Naive thymus-derived CD4-positive, alpha-beta T cell (primary cell): ENCODE measurements around the gene PCDHGA12. TPM values are rescaled to one million over a fixed set of nuclear protein-coding genes. Genes with fewer than 3 reads are reported as not detected.

ENCODE experiments used
- ATAC-seq: fragments of 150-1000 bp; cut with Tn5 transposase; 2 replicates; pipeline ENCODE4 v1.10.0; 2021; ENCODE audit warnings: mild to moderate bottlenecking, moderate library complexity
- CTCF ChIA-PET: fragments of 350-600 bp; sonication (Branson Sonifier 250); formaldehyde crosslinking; loops from one replicate; lab custom pipeline; 2021; ENCODE audit warnings: antibody characterized with exemption; lab: Charles Lee
- POLR2A ChIA-PET: fragments of 350-600 bp; sonication (Branson Sonifier 250); formaldehyde crosslinking; loops from one replicate; lab custom pipeline; 2021; ENCODE audit warnings: antibody characterized with exemption, inconsistent platforms; lab: Charles Lee
- DNase-seq, 9 donors: peaks; one replicate each; pipeline versions ENCODE4 v3.0.0 to v3.0.0-alpha.2; 2020 to 2022; ENCODE audit warnings: mixed read lengths in 1 of 9
- H3K27ac ChIP-seq: one replicate; pipeline ENCODE4 v1.7.0; 2013; ENCODE audit warnings: mild to moderate bottlenecking, low read depth, low read length, moderate library complexity
- H3K27me3 ChIP-seq, 2 donors: one replicate each; pipeline ENCODE4 v1.7.0; 2013; ENCODE audit warnings: low read length in 2 of 2, mild to moderate bottlenecking in 2 of 2, moderate library complexity in 2 of 2; ENCODE audit not compliant: control insufficient read depth in 2 of 2, insufficient read depth in 2 of 2
- H3K36me3 ChIP-seq, 3 experiments: 1 replicate in 2 of 3; 2 replicates in 1 of 3; pipeline ENCODE4 v1.7.0; 2013; ENCODE audit warnings: low read length in 3 of 3, mild to moderate bottlenecking in 3 of 3, moderate library complexity in 1 of 3; ENCODE audit not compliant: insufficient read depth in 3 of 3, control insufficient read depth in 2 of 3
- H3K4me1 ChIP-seq, 2 donors: one replicate each; pipeline ENCODE4 v1.7.0; 2013; ENCODE audit warnings: low read length in 2 of 2, mild to moderate bottlenecking in 2 of 2, moderate library complexity in 1 of 2; ENCODE audit not compliant: control insufficient read depth in 2 of 2, insufficient read depth in 2 of 2
- H3K4me3 ChIP-seq: 2 replicates; pipeline ENCODE4 v1.7.0; 2013; ENCODE audit warnings: mild to moderate bottlenecking, low read length
- H3K9me3 ChIP-seq, 3 experiments: 1 replicate in 2 of 3; 2 replicates in 1 of 3; pipeline ENCODE4 v1.7.0; 2013; ENCODE audit warnings: low read length in 3 of 3; ENCODE audit not compliant: control insufficient read depth in 2 of 3
- H3K27ac Mint-ChIP-seq, 9 donors: one replicate each; pipeline ENCODE4 v1.8.0; 2020 to 2022; ENCODE audit warnings: mixed read lengths in 9 of 9, mild to moderate bottlenecking in 8 of 9, moderate library complexity in 5 of 9, inconsistent platforms in 2 of 9
- H3K27me3 Mint-ChIP-seq, 5 donors: one replicate each; pipeline ENCODE4 v1.8.0; 2021 to 2022; ENCODE audit warnings: mixed read lengths in 5 of 5, mild to moderate bottlenecking in 1 of 5
- H3K36me3 Mint-ChIP-seq, 5 donors: one replicate each; pipeline ENCODE4 v1.8.0; 2020 to 2022; ENCODE audit warnings: mixed read lengths in 5 of 5, mild to moderate bottlenecking in 3 of 5, inconsistent platforms in 1 of 5
- H3K4me1 Mint-ChIP-seq, 7 donors: one replicate each; pipeline ENCODE4 v1.8.0; 2020 to 2022; ENCODE audit warnings: mixed read lengths in 7 of 7, mild to moderate bottlenecking in 3 of 7, inconsistent platforms in 1 of 7
- H3K4me3 Mint-ChIP-seq, 10 donors: one replicate each; pipeline ENCODE4 v1.8.0; 2020 to 2022; ENCODE audit warnings: mild to moderate bottlenecking in 10 of 10, mixed read lengths in 10 of 10, moderate library complexity in 6 of 10, inconsistent platforms in 2 of 10
- H3K9me3 Mint-ChIP-seq, 11 donors: one replicate each; pipeline ENCODE4 v1.8.0; 2020 to 2022; ENCODE audit warnings: mixed read lengths in 11 of 11, mild to moderate bottlenecking in 4 of 11, inconsistent platforms in 1 of 11, moderate library complexity in 1 of 11
- intact Hi-C, 2 donors: fragments of 100-400 bp; cut with micrococcal nuclease; formaldehyde crosslinking; loops; one replicate each; pipeline ENCODE4 v1.15.1; 2023
- polyA plus RNA-seq, 2 donors: library from polyadenylated mRNA; unstranded; fragments of 300-500 nt; fragmentation: Illumina TruSeq; gene quantifications; one replicate each; pipeline ENCODE4 v1.2.3, GENCODE V29; 2021
- total RNA-seq, 6 experiments: library from RNA in 5 of 6; stranded (reverse) in 5 of 6; gene quantifications; 1 replicate in 5 of 6; 2 replicates in 1 of 6; pipeline ENCODE4 v1.2.3 and lab custom pipeline; 2021 to 2026

The PCDHGA12 gene
- total and polyA plus RNA-seq, 7 experiments from 2014 or later = 0.32 TPM; not detected in 6

GRCh38 chr5:141434006-141434405 is 3.7 kb downstream of the PCDHGA12 start:
- H3K9me3 ChIP-seq = peaks cover 0 to 27% (median 5%) of the 10 kb centered on the region in 3 experiments
- Mint-ChIP-seq H3K4me3 (no peak overlapping the region), H3K36me3 (peaks cover 3 to 29% (median 13%) of the 10 kb centered on the region in 5 donors), H3K9me3 (peaks cover 4 to 58% (median 39%) of the 10 kb centered on the region in 11 donors), H3K4me1 (peaks cover 7 to 12% (median 9%) of the 10 kb centered on the region in 7 donors), H3K27me3 (peaks cover 28 to 66% (median 63%) of the 10 kb centered on the region in 5 donors), H3K27ac (no peak overlapping the region)
- ChIA-PET POLR2A (interaction anchor here (0.7 kb wide), 1 partner anchor 357 kb away, joined by 3 read pairs; no protein-coding TSS in a partner anchor), CTCF (no interaction called here)
- no peaks in the 10 kb centered on the region for H3K4me1 ChIP-seq
- no peak overlapping the region for H3K27ac ChIP-seq
- no peaks in the 10 kb centered on the region for H3K36me3 ChIP-seq
- no peak overlapping the region for H3K4me3 ChIP-seq
- H3K27me3 ChIP-seq = peaks cover 7 to 19% of the 10 kb centered on the region in 2 donors
- ATAC-seq (no peak), DNase-seq (no peak)
- intact Hi-C loops = no loop called here

GRCh38 chr5:141437221-141437620 is 6.9 kb downstream of the PCDHGA12 start:
- intact Hi-C loops = no loop called here
- Histone ChIP-seq H3K4me1 (no peaks in the 10 kb centered on the region), H3K9me3 (peaks cover 0 to 12% (median 0%) of the 10 kb centered on the region in 3 experiments), H3K4me3 (no peak overlapping the region), H3K27ac (no peak overlapping the region), H3K27me3 (peaks cover 0 to 11% of the 10 kb centered on the region in 2 donors), H3K36me3 (no peaks in the 10 kb centered on the region)
- ATAC-seq (no peak), DNase-seq (no peak)
- ChIA-PET CTCF (no interaction called here), POLR2A (no interaction called here)
- H3K27me3 Mint-ChIP-seq = peaks cover 8 to 62% (median 48%) of the 10 kb centered on the region in 5 donors
- H3K4me3 Mint-ChIP-seq = no peak overlapping the region
- peaks cover 0 to 2% (median 0%) of the 10 kb centered on the region in 7 donors for H3K4me1 Mint-ChIP-seq
- H3K36me3 Mint-ChIP-seq = peaks cover 0 to 10% (median 3%) of the 10 kb centered on the region in 5 donors
- H3K9me3 Mint-ChIP-seq = peaks cover 0 to 48% (median 25%) of the 10 kb centered on the region in 11 donors
- no peak overlapping the region for H3K27ac Mint-ChIP-seq

- H3K27me3 Mint-ChIP-seq = peaks cover 2 to 50% (median 38%) of the 10 kb centered on the region in 5 donors
- no peak overlapping the region for H3K4me3 Mint-ChIP-seq
- Histone ChIP-seq H3K4me3 (no peak overlapping the region), H3K27ac (no peak overlapping the region), H3K27me3 (peaks cover 0 to 11% of the 10 kb centered on the region in 2 donors), H3K9me3 (peaks cover 0 to 4% (median 0%) of the 10 kb centered on the region in 3 experiments), H3K4me1 (no peaks in the 10 kb centered on the region), H3K36me3 (no peaks in the 10 kb centered on the region)
- intact Hi-C loops = no loop called here
- H3K9me3 Mint-ChIP-seq = peaks cover 0 to 36% (median 9%) of the 10 kb centered on the region in 11 donors
- H3K27ac Mint-ChIP-seq = no peak overlapping the region
- DNase-seq (no peak), ATAC-seq (no peak)
- no peaks in the 10 kb centered on the region for H3K4me1 Mint-ChIP-seq
- ChIA-PET CTCF (no interaction called here), POLR2A (no interaction called here)
- no peaks in the 10 kb centered on the region for H3K36me3 Mint-ChIP-seq
These were observed 9.3 kb downstream of the PCDHGA12 start for GRCh38 chr5:141439411-141440141.

DNA sequence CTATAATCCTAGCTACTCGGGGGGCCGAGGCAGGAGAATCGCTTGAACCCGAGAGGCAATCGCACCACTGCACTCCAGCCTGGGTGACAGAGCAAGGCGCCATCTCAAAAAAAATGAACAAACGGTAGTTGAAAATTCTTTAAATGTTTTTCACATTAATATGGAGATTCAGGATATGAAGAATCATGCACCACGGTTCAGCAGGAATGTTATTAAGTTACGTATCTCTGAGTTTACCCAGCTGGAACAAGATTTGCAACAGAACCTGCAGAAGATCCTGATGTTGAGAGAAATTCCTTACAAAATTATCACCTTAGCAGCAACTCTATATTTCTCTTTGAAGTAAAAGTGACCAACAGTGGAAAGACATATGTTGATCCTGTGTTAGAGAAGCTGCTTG is 10.0 kb downstream of the PCDHGA12 start:
- intact Hi-C loops = no loop called here
- Histone ChIP-seq H3K27me3 (peaks cover 0 to 7% of the 10 kb centered on the region in 2 donors), H3K4me3 (no peak overlapping the region), H3K4me1 (no peaks in the 10 kb centered on the region), H3K9me3 (peaks cover 0 to 4% (median 0%) of the 10 kb centered on the region in 3 experiments), H3K36me3 (no peaks in the 10 kb centered on the region), H3K27ac (no peak overlapping the region)
- Mint-ChIP-seq H3K4me1 (no peaks in the 10 kb centered on the region), H3K9me3 (peaks cover 0 to 29% (median 9%) of the 10 kb centered on the region in 11 donors), H3K27ac (no peak overlapping the region), H3K4me3 (no peak overlapping the region), H3K27me3 (peaks cover under 1 to 48% (median 34%) of the 10 kb centered on the region in 5 donors), H3K36me3 (no peaks in the 10 kb centered on the region)
- DNase-seq = no peak
- ATAC-seq = no peak
- POLR2A ChIA-PET = no interaction called here
- CTCF ChIA-PET = no interaction called here

DNA sequence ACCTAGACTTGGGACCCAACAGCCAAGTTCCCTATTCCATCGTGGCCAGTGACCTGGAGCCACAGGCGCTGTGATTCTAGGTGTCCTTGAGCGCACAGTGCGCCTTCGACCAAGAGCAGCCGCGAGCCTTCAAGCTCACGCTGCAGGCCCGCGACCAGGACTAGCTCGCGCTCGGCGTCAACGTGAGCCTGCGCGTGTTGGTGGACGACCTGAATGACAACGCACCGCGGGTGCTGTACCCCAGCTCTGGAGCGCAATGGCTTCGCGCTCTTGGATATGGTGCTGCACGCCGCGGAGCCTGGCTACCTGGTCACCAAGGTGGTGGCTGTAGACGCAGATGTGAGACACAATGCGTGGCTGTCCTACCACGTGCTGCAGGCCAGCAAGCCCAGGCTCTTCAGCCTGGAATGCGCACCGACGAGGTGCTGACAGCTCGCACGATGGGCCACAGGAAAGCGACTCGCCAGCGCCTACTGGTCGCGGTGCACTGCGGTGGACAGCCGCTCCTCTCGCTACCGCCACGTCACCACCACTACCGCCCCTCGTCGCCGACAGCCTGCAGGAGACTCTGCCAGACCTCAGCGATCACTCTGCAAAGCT is 11.4 kb downstream of the PCDHGA12 start:
- ATAC-seq (no peak), DNase-seq (no peak)
- intact Hi-C loops = no loop called here
- Histone ChIP-seq H3K9me3 (peaks cover 0 to 4% (median 0%) of the 10 kb centered on the region in 3 experiments), H3K4me3 (no peak overlapping the region), H3K27ac (no peak overlapping the region), H3K36me3 (no peaks in the 10 kb centered on the region), H3K27me3 (peaks cover 0 to 6% of the 10 kb centered on the region in 2 donors), H3K4me1 (no peaks in the 10 kb centered on the region)
- POLR2A ChIA-PET = no interaction called here
- H3K27me3 Mint-ChIP-seq = peaks cover 0 to 43% (median 33%) of the 10 kb centered on the region in 5 donors
- no peaks in the 10 kb centered on the region for H3K36me3 Mint-ChIP-seq
- CTCF ChIA-PET = no interaction called here
- H3K4me3 Mint-ChIP-seq = no peak overlapping the region
- no peaks in the 10 kb centered on the region for H3K4me1 Mint-ChIP-seq
- H3K9me3 Mint-ChIP-seq = peaks cover 0 to 24% (median 7%) of the 10 kb centered on the region in 11 donors
- H3K27ac Mint-ChIP-seq = no peak overlapping the region

GRCh38 chr5:141465351-141465750 is 35.0 kb downstream of the PCDHGA12 start:
- no peaks in the 10 kb centered on the region for H3K4me1 Mint-ChIP-seq
- no peak for DNase-seq
- H3K36me3 ChIP-seq = no peaks in the 10 kb centered on the region
- no peak overlapping the region for H3K4me3 ChIP-seq
- ATAC-seq = no peak
- H3K27me3 ChIP-seq = no peaks in the 10 kb centered on the region
- intact Hi-C loops = no loop called here
- peaks cover 0 to 4% (median 0%) of the 10 kb centered on the region in 5 donors for H3K36me3 Mint-ChIP-seq
- H3K9me3 Mint-ChIP-seq = peaks cover 0 to 18% (median 5%) of the 10 kb centered on the region in 11 donors
- H3K4me3 Mint-ChIP-seq = no peak overlapping the region
- ChIA-PET CTCF (no interaction called here), POLR2A (no interaction called here)
- H3K27ac Mint-ChIP-seq = no peak overlapping the region
- H3K27me3 Mint-ChIP-seq = peaks cover 0 to 52% (median 30%) of the 10 kb centered on the region in 5 donors
- no peak overlapping the region for H3K27ac ChIP-seq
- no peaks in the 10 kb centered on the region for H3K4me1 ChIP-seq
- H3K9me3 ChIP-seq = no peaks in the 10 kb centered on the region
